Renal pelvis (tissue), 4 donors: ENCODE measurements around the gene TRAK1. TPM values are rescaled to one million over a fixed set of nuclear protein-coding genes. Genes with fewer than 3 reads are reported as not detected.
A peak's percentile ranks its signal among the peaks of the same experiment; 100 is the strongest.

ENCODE experiments used
- DNase-seq: peaks from one replicate; pipeline ENCODE4 v3.0.0-alpha.2; 2013
- polyA plus RNA-seq, 3 donors: library from polyadenylated mRNA; unstranded; fragments of 120-200 nt; gene quantifications; one replicate each; pipeline ENCODE4 v1.2.1, GENCODE V29; 2013; ENCODE audit not compliant: insufficient read length in 3 of 3

Gene TRAK1
- polyA plus RNA-seq, 3 donors: 41.5 to 51.4 (median 51.4) TPM

- no peak for DNase-seq
These were observed 58.8 kb downstream of the TRAK1 start for GRCh38 chr3:42149975-42150374.

GRCh38 chr3:42151596-42152168, 60.5 kb downstream of the TRAK1 start:
- DNase-seq: no peak

GRCh38 chr3:42152193-42152592, 61.0 kb downstream of the TRAK1 start:
- DNase-seq: no peak

GRCh38 chr3:42153039-42153438, 61.9 kb downstream of the TRAK1 start:
- DNase-seq: no peak

- no peak for DNase-seq
These were observed 66.7 kb downstream of the TRAK1 start for GRCh38 chr3:42157540-42158538.

- no peak for DNase-seq
These were observed 68.0 kb downstream of the TRAK1 start for GRCh38 chr3:42159147-42159546.

- DNase-seq: peak; percentile 66
These were observed 68.7 kb downstream of the TRAK1 start for GRCh38 chr3:42159706-42160472.

- no peak for DNase-seq
These were observed 70.1 kb downstream of the TRAK1 start for GRCh38 chr3:42161050-42161935.

GRCh38 chr3:42162462-42162861, 71.3 kb downstream of the TRAK1 start:
- no peak for DNase-seq

- no peak for DNase-seq
These were observed 72.6 kb downstream of the TRAK1 start for GRCh38 chr3:42163622-42164244.

- no peak for DNase-seq
These were observed 73.5 kb downstream of the TRAK1 start for GRCh38 chr3:42164656-42165055.

GRCh38 chr3:42165211-42165610, 74.1 kb downstream of the TRAK1 start:
- DNase-seq: no peak

GRCh38 chr3:42166214-42166613, 75.1 kb downstream of the TRAK1 start:
- DNase-seq: no peak

GRCh38 chr3:42166662-42167300, 75.6 kb downstream of the TRAK1 start:
- DNase-seq: no peak

GRCh38 chr3:42169579-42170120, 78.5 kb downstream of the TRAK1 start:
- no peak for DNase-seq

- no peak for DNase-seq
These were observed 81.0 kb downstream of the TRAK1 start for GRCh38 chr3:42172047-42172654.

GRCh38 chr3:42173307-42173706, 82.2 kb downstream of the TRAK1 start:
- DNase-seq: no peak

- no peak for DNase-seq
These were observed 83.7 kb downstream of the TRAK1 start for GRCh38 chr3:42174679-42175385.
